Nephron (organoid): ENCODE results near the gene VRK3.
"Not testable (repeated sequence)": the region's sequence is repeated elsewhere in the genome, so short reads cannot be mapped to it uniquely, and the experiment has no call there.

Source experiments
- H3K27ac Mint-ChIP-seq, 3 experiments: 2 replicates each; pipeline ENCODE4 v1.8.0; 2020; ENCODE audit warnings: mixed read lengths in 3 of 3, mild to moderate bottlenecking in 2 of 3, moderate library complexity in 1 of 3
- H3K27me3 Mint-ChIP-seq: 2 replicates; pipeline ENCODE4 v1.8.0; 2021; ENCODE audit warnings: low read depth, mild to moderate bottlenecking, moderate library complexity, mixed read lengths
- H3K36me3 Mint-ChIP-seq: 2 replicates; pipeline ENCODE4 v1.8.0; 2020; ENCODE audit warnings: low read depth, mixed read lengths
- H3K4me1 Mint-ChIP-seq: 2 replicates; pipeline ENCODE4 v1.8.0; 2020; ENCODE audit warnings: mixed read lengths
- H3K4me3 Mint-ChIP-seq, 3 experiments: 2 replicates each; pipeline ENCODE4 v1.8.0; 2020; ENCODE audit warnings: mild to moderate bottlenecking in 3 of 3, mixed read lengths in 3 of 3, moderate library complexity in 2 of 3
- H3K9me3 Mint-ChIP-seq: 2 replicates; pipeline ENCODE4 v1.8.0; 2020; ENCODE audit warnings: mixed read lengths
- TF ChIP-seq, protein P1 (sequence below), 3 experiments: fragments of 200-600 bp; sonication (generic); IDR thresholded peaks; one replicate each; pipeline ENCODE4 v1.5.0; 2021; ENCODE audit warnings: antibody characterized with exemption in 3 of 3; ENCODE audit not compliant: unreplicated experiment in 3 of 3

Gene VRK3

GRCh38 chr19:50059045-50059444, 33.9 kb upstream of the VRK3 start:
- Mint-ChIP-seq H3K4me1 (no peaks in the 10 kb centered on the region), H3K27ac (no peak overlapping the region), H3K9me3 (peaks cover 29% of the 10 kb centered on the region), H3K27me3 (no peaks in the 10 kb centered on the region), H3K36me3 (no peaks in the 10 kb centered on the region), H3K4me3 (no peak overlapping the region)
- TF ChIP-seq, protein P1, sequence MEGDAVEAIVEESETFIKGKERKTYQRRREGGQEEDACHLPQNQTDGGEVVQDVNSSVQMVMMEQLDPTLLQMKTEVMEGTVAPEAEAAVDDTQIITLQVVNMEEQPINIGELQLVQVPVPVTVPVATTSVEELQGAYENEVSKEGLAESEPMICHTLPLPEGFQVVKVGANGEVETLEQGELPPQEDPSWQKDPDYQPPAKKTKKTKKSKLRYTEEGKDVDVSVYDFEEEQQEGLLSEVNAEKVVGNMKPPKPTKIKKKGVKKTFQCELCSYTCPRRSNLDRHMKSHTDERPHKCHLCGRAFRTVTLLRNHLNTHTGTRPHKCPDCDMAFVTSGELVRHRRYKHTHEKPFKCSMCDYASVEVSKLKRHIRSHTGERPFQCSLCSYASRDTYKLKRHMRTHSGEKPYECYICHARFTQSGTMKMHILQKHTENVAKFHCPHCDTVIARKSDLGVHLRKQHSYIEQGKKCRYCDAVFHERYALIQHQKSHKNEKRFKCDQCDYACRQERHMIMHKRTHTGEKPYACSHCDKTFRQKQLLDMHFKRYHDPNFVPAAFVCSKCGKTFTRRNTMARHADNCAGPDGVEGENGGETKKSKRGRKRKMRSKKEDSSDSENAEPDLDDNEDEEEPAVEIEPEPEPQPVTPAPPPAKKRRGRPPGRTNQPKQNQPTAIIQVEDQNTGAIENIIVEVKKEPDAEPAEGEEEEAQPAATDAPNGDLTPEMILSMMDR (IDR thresholded peaks at IDR 0.05; ENCODE audit: unreplicated experiment in 3 of 3): no peak

DNA sequence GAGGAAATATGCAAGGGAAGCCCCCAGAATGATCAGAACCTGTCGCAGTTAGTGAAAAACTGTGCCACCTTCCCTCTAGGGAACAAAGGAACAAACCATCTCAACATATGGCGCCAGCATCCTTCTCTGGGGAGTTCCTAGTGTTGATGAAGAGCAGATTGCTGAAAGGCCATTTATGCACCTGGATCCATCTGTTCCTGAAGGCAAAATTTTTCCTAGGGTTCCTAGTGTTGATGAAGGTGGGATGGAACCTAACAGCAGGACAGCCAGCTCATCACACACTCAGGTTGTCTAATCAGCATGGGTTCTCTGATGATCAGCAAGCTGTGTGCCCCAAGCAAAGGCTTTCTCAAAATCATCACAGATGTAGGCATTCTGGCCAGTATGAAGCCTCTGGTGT, 33.3 kb upstream of the VRK3 start:
- Mint-ChIP-seq H3K9me3 (peaks cover 34% of the 10 kb centered on the region), H3K27ac (no peak overlapping the region), H3K4me1 (no peaks in the 10 kb centered on the region), H3K4me3 (no peak overlapping the region), H3K27me3 (no peaks in the 10 kb centered on the region), H3K36me3 (no peaks in the 10 kb centered on the region)
- TF ChIP-seq, protein P1 (IDR thresholded peaks at IDR 0.05; ENCODE audit: unreplicated experiment in 3 of 3): no peak

DNA sequence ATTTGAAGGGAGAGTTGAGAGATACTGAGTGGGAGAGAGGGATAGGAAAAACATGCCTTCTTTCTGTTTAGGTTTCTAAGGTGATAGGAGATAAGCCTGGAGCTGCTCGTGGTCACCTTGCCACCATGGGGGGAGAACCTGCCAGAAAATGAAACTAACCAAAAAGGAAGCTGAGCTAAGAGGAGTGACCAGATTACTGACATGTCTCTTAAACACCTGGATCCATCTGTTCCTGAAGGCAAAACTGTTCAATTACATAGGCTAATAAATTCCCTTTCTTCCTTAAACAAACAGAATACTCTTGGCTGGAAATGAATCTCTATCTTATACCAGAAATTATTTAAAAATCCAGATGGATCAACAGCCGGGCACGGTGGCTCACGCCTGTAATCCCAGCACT, 27.9 kb upstream of the VRK3 start:
- Mint-ChIP-seq H3K9me3 (peaks cover 29% of the 10 kb centered on the region), H3K4me3 (no peak overlapping the region), H3K36me3 (peaks cover 14% of the 10 kb centered on the region), H3K4me1 (peaks cover 5% of the 10 kb centered on the region), H3K27me3 (no peaks in the 10 kb centered on the region), H3K27ac (no peak overlapping the region)
- TF ChIP-seq, protein P1 (IDR thresholded peaks at IDR 0.05; ENCODE audit: unreplicated experiment in 3 of 3): no peak

DNA sequence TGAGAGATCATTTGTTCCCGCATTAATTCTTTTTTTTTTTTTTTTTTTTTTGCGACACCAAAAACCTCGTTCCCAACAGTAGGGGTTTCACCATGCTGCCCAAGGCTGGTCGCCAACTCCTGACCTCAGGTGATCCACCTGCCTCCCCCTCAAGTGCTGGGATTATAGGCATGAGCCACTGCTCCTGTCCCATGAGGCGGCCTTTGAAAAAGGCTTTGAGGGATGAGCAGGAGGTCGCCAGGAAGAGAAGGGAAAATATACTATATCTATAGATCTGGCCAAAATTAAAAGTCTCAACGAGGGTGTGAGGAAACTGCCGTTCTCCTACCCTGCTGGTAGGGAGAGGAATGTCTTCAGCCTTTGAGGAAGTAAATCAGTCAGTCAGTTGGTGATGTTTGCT, 26.8 kb upstream of the VRK3 start:
- H3K27ac Mint-ChIP-seq: no peak overlapping the region
- no peaks in the 10 kb centered on the region for H3K27me3 Mint-ChIP-seq
- TF ChIP-seq, protein P1 (IDR thresholded peaks at IDR 0.05; ENCODE audit: unreplicated experiment in 3 of 3): no peak
- peaks cover 5% of the 10 kb centered on the region for H3K4me1 Mint-ChIP-seq
- peaks cover 34% of the 10 kb centered on the region for H3K9me3 Mint-ChIP-seq
- peak overlapping the region; percentile 24 to 93 (median 54) for H3K4me3 Mint-ChIP-seq
- peaks cover 26% of the 10 kb centered on the region for H3K36me3 Mint-ChIP-seq

DNA sequence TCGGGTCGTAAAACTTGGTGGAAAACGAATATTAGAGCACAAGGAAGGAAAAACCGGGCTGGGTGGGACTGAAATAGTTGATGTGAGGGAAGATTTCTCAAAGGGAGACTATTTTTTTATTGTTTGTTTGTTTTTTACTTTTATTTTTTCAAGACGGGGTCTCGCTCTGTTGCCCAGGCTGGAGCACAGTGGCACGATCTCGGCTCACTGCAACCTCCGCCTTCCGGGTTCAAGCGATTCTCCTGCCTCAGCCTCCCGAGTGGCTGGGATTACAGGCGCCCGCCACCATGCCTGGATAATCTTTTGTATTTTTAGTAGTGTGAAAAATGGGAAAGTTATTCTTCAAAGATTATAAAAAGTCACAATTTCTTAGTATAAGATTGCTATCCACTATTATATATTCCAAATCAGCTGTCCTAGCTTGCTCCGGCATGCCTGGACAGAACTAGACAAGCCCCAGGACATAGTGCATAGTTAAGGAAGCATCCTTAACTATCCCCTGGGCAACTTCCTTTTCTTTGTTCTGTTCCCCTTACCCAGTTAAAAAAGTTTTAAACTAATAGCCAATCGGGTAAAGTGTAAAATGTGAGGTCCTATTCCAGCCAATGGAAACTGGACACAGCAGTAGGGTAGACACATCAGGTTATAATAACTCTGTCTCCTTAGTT, 26.2 kb upstream of the VRK3 start:
- peak overlapping the region in 2 of 3 experiments; percentile 29 to 81 for H3K27ac Mint-ChIP-seq
- H3K9me3 Mint-ChIP-seq: peaks cover 37% of the 10 kb centered on the region
- peak overlapping the region; percentile 89 to 93 (median 90) for H3K4me3 Mint-ChIP-seq
- peaks cover 32% of the 10 kb centered on the region for H3K36me3 Mint-ChIP-seq
- H3K4me1 Mint-ChIP-seq, H3K27me3 Mint-ChIP-seq: not testable (repeated sequence)

DNA sequence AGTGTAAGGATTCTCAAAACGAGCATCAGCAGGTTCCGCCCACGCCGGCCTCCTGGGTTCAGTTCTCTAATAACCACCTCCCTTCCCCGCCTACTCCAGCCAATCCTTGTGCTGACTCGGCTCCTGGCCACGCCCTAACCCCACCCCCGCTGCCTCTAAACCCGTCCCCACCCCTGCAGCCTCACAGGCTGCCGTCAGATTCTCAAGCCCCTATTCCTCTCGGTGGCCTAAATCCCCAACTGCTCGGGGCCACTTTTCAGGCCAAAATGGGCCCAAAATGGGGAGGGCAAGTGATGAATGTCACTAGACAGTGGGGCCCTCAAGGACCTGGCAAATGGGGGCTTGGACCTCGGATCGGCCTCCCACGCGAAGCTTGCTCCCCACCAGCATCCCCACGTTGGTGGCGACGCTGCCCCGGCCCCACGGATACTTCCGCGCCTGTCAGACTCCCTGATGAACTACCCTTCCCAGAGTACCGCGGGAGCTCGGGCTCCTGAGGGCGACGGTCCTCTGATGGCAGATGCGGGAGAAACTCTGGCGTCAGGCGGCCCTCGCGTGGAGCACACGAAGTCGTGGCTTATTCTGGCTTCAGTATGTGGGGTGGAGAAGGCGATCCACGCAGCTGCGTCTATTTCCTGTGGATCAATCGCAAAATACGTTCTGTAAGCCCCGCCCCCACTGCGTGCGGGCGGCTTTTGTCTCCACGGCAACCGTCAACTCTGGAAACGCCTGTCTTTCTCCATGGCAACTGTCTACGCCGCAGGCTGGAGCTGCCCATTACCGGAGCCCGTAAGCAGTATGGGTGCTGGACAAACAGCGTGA, 25.4 kb upstream of the VRK3 start:
- no peaks in the 10 kb centered on the region for H3K27me3 Mint-ChIP-seq
- H3K27ac Mint-ChIP-seq: peak overlapping the region in 2 of 3 experiments; percentile 29 to 81
- peak overlapping the region; percentile 89 to 93 (median 90) for H3K4me3 Mint-ChIP-seq
- H3K4me1 Mint-ChIP-seq: peaks cover 5% of the 10 kb centered on the region
- H3K36me3 Mint-ChIP-seq: peaks cover 39% of the 10 kb centered on the region
- TF ChIP-seq, protein P1 (IDR thresholded peaks at IDR 0.05; ENCODE audit: unreplicated experiment in 3 of 3): no peak
- H3K9me3 Mint-ChIP-seq: peaks cover 41% of the 10 kb centered on the region
